ENCODE measurements around the gene GRM4. TPM values are rescaled to one million over a fixed set of nuclear protein-coding genes. Genes with fewer than 3 reads are reported as not detected.

Gene GRM4
- total RNA-seq, 1 donor from 2014 or later = not detected

- Histone ChIP-seq H3K36me3 (ENCODE audit: control insufficient read depth, insufficient read depth, low read length) (no peaks in the 10 kb centered on the region), H3K27me3 (ENCODE audit: control insufficient read depth, insufficient read depth, low read length) (peaks cover 2% of the 10 kb centered on the region), H3K4me3 (ENCODE audit: low read depth, low read length) (no peak overlapping the region)
- TF ChIP-seq CTCF (IDR thresholded peaks at IDR 0.05; ENCODE audit: insufficient read depth, low read length, severe bottlenecking) = no peak
- no peak for DNase-seq (ENCODE audit: low read depth)
- no peak for FAIRE-seq
Measured at GRCh38 chr6:34126419-34126818, 19.5 kb downstream of the GRM4 start.

GRCh38 chr6:34125939-34126338 is 19.9 kb downstream of the GRM4 start:
- no peak for TF ChIP-seq CTCF (IDR thresholded peaks at IDR 0.05; ENCODE audit: insufficient read depth, low read length, severe bottlenecking)
- H3K4me3 ChIP-seq (ENCODE audit: low read depth, low read length) = no peak overlapping the region
- DNase-seq (ENCODE audit: low read depth) (no peak), FAIRE-seq (no peak)
- H3K36me3 ChIP-seq (ENCODE audit: control insufficient read depth, insufficient read depth, low read length) = no peaks in the 10 kb centered on the region
- H3K27me3 ChIP-seq (ENCODE audit: control insufficient read depth, insufficient read depth, low read length) = peaks cover 2% of the 10 kb centered on the region

- DNase-seq (ENCODE audit: low read depth) (no peak), FAIRE-seq (no peak)
- peaks cover under 1% of the 10 kb centered on the region for H3K27me3 ChIP-seq (ENCODE audit: control insufficient read depth, insufficient read depth, low read length)
- H3K4me3 ChIP-seq (ENCODE audit: low read depth, low read length) = no peak overlapping the region
- no peaks in the 10 kb centered on the region for H3K36me3 ChIP-seq (ENCODE audit: control insufficient read depth, insufficient read depth, low read length)
- TF ChIP-seq CTCF (IDR thresholded peaks at IDR 0.05; ENCODE audit: insufficient read depth, low read length, severe bottlenecking) = no peak
Measured at GRCh38 chr6:34120953-34121675, 24.8 kb downstream of the GRM4 start.

- Histone ChIP-seq H3K36me3 (ENCODE audit: control insufficient read depth, insufficient read depth, low read length) (no peaks in the 10 kb centered on the region), H3K27me3 (ENCODE audit: control insufficient read depth, insufficient read depth, low read length) (no peaks in the 10 kb centered on the region), H3K4me3 (ENCODE audit: low read depth, low read length) (no peak overlapping the region)
- FAIRE-seq (no peak), DNase-seq (ENCODE audit: low read depth) (no peak)
- no peak for TF ChIP-seq CTCF (IDR thresholded peaks at IDR 0.05; ENCODE audit: insufficient read depth, low read length, severe bottlenecking)
Measured at GRCh38 chr6:34115915-34116314, 30.0 kb downstream of the GRM4 start.

- H3K36me3 ChIP-seq (ENCODE audit: control insufficient read depth, insufficient read depth, low read length) = no peaks in the 10 kb centered on the region
- FAIRE-seq (no peak), DNase-seq (ENCODE audit: low read depth) (no peak)
- no peak for TF ChIP-seq CTCF (IDR thresholded peaks at IDR 0.05; ENCODE audit: insufficient read depth, low read length, severe bottlenecking)
- no peak overlapping the region for H3K4me3 ChIP-seq (ENCODE audit: low read depth, low read length)
- H3K27me3 ChIP-seq (ENCODE audit: control insufficient read depth, insufficient read depth, low read length) = no peaks in the 10 kb centered on the region
Measured at GRCh38 chr6:34115403-34115795, 30.5 kb downstream of the GRM4 start.
